ENCODE results near the gene LMO7.

The LMO7 gene

GRCh38 chr13:75826391-75826790 is 190.3 kb downstream of the LMO7 start:
- TF ChIP-seq, protein P1, sequence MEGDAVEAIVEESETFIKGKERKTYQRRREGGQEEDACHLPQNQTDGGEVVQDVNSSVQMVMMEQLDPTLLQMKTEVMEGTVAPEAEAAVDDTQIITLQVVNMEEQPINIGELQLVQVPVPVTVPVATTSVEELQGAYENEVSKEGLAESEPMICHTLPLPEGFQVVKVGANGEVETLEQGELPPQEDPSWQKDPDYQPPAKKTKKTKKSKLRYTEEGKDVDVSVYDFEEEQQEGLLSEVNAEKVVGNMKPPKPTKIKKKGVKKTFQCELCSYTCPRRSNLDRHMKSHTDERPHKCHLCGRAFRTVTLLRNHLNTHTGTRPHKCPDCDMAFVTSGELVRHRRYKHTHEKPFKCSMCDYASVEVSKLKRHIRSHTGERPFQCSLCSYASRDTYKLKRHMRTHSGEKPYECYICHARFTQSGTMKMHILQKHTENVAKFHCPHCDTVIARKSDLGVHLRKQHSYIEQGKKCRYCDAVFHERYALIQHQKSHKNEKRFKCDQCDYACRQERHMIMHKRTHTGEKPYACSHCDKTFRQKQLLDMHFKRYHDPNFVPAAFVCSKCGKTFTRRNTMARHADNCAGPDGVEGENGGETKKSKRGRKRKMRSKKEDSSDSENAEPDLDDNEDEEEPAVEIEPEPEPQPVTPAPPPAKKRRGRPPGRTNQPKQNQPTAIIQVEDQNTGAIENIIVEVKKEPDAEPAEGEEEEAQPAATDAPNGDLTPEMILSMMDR (IDR thresholded peaks at IDR 0.05; ENCODE audit: low read depth, low read length, missing control alignments) = no peak
- DNase-seq (ENCODE audit: low read depth) = no peak
- no peak overlapping the region for H3K4me3 ChIP-seq (ENCODE audit: low read depth, low read length)

DNA sequence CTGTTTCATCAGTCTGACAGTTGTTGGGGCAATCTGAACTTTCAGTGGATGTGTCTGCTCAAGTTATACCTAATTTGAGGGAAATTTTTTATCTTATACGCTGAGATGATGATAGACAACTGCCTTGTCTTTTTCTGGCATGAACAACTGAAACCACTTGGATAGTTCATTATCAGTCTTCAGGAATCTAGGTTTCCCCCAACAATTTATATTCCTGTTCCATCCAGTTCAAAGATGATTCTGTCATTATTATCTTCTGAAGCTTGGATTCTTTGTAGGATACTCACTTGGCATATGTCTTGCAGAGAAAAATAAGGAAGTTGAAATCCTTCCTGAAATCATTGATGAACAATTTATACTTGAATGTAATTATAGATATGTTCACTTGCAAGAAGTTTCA is 193.7 kb downstream of the LMO7 start:
- no peak overlapping the region for H3K4me3 ChIP-seq (ENCODE audit: low read depth, low read length)
- no peak for DNase-seq (ENCODE audit: low read depth)
- TF ChIP-seq, protein P1 (IDR thresholded peaks at IDR 0.05; ENCODE audit: low read depth, low read length, missing control alignments) = no peak

- H3K4me3 ChIP-seq (ENCODE audit: low read depth, low read length) = no peak overlapping the region
- no peak for DNase-seq (ENCODE audit: low read depth)
- TF ChIP-seq, protein P1 (IDR thresholded peaks at IDR 0.05; ENCODE audit: low read depth, low read length, missing control alignments) = no peak
Measured at GRCh38 chr13:75830842-75831241, 194.7 kb downstream of the LMO7 start.

- TF ChIP-seq, protein P1 (IDR thresholded peaks at IDR 0.05; ENCODE audit: low read depth, low read length, missing control alignments) = no peak
- H3K4me3 ChIP-seq (ENCODE audit: low read depth, low read length) = no peak overlapping the region
- DNase-seq (ENCODE audit: low read depth) = no peak
Measured at GRCh38 chr13:75831389-75831788, 195.3 kb downstream of the LMO7 start.

- H3K4me3 ChIP-seq (ENCODE audit: low read depth, low read length) = no peak overlapping the region
- TF ChIP-seq, protein P1 (IDR thresholded peaks at IDR 0.05; ENCODE audit: low read depth, low read length, missing control alignments) = no peak
- DNase-seq (ENCODE audit: low read depth) = no peak
Measured at GRCh38 chr13:75832812-75833211, 196.7 kb downstream of the LMO7 start.

GRCh38 chr13:75836441-75836840 is 200.3 kb downstream of the LMO7 start:
- no peak overlapping the region for H3K4me3 ChIP-seq (ENCODE audit: low read depth, low read length)
- no peak for DNase-seq (ENCODE audit: low read depth)
- TF ChIP-seq, protein P1 (IDR thresholded peaks at IDR 0.05; ENCODE audit: low read depth, low read length, missing control alignments) = no peak

GRCh38 chr13:75838366-75839005 is 202.4 kb downstream of the LMO7 start:
- no peak for DNase-seq (ENCODE audit: low read depth)
- TF ChIP-seq, protein P1 (IDR thresholded peaks at IDR 0.05; ENCODE audit: low read depth, low read length, missing control alignments) = no peak
- H3K4me3 ChIP-seq (ENCODE audit: low read depth, low read length) = no peak overlapping the region
